ENCODE results near the gene UBA52. TPM values are rescaled to one million over a fixed set of nuclear protein-coding genes. Genes with fewer than 3 reads are reported as not detected.

Gene UBA52
- total RNA-seq, 1 donor from 2014 or later: 747 TPM

GRCh38 chr19:18529782-18530181, 41.9 kb upstream of the UBA52 start:
- intact Hi-C loops (cut with DNase I): no loop called here
- Histone ChIP-seq H3K4me3 (no peak overlapping the region), H3K36me3 (peaks cover 0 to 23% of the 10 kb centered on the region in 2 donors), H3K27ac (no peak overlapping the region), H3K4me1 (no peaks in the 10 kb centered on the region), H3K27me3 (no peaks in the 10 kb centered on the region), H3K9me3 (no peaks in the 10 kb centered on the region)
- no peak for DNase-seq (ENCODE audit: extremely low spot score in 2 of 2)
- TF ChIP-seq POLR2AphosphoS5 (IDR thresholded peaks at IDR 0.05; ENCODE audit: insufficient read depth in 1 of 2, low read depth in 1 of 2) (no peak), CTCF (IDR thresholded peaks at IDR 0.05) (no peak), POLR2A (IDR thresholded peaks at IDR 0.05) (no peak)

- intact Hi-C loops (cut with DNase I): no loop called here
- Histone ChIP-seq H3K27ac (no peak overlapping the region), H3K36me3 (peaks cover 0 to 31% of the 10 kb centered on the region in 2 donors), H3K27me3 (no peaks in the 10 kb centered on the region), H3K4me1 (no peaks in the 10 kb centered on the region), H3K9me3 (no peaks in the 10 kb centered on the region), H3K4me3 (no peak overlapping the region)
- DNase-seq (ENCODE audit: extremely low spot score in 2 of 2): no peak
- TF ChIP-seq CTCF (IDR thresholded peaks at IDR 0.05) (no peak), POLR2AphosphoS5 (IDR thresholded peaks at IDR 0.05; ENCODE audit: insufficient read depth in 1 of 2, low read depth in 1 of 2) (no peak), POLR2A (IDR thresholded peaks at IDR 0.05) (no peak)
Observed at GRCh38 chr19:18531485-18531884, 40.2 kb upstream of the UBA52 start.

GRCh38 chr19:18532168-18532890, 39.3 kb upstream of the UBA52 start:
- no peak overlapping the region for H3K4me3 ChIP-seq
- peaks cover 0 to 39% of the 10 kb centered on the region in 2 donors for H3K36me3 ChIP-seq
- DNase-seq (ENCODE audit: extremely low spot score in 2 of 2): no peak
- TF ChIP-seq POLR2AphosphoS5 (IDR thresholded peaks at IDR 0.05; ENCODE audit: insufficient read depth in 1 of 2, low read depth in 1 of 2): no peak
- TF ChIP-seq POLR2A (IDR thresholded peaks at IDR 0.05): no peak
- no peak for TF ChIP-seq CTCF (IDR thresholded peaks at IDR 0.05)
- no peak overlapping the region for H3K27ac ChIP-seq
- H3K9me3 ChIP-seq: no peaks in the 10 kb centered on the region
- no peaks in the 10 kb centered on the region for H3K4me1 ChIP-seq
- intact Hi-C loops (cut with DNase I): no loop called here
- H3K27me3 ChIP-seq: no peaks in the 10 kb centered on the region

GRCh38 chr19:18533058-18533457, 38.6 kb upstream of the UBA52 start:
- Histone ChIP-seq H3K27me3 (no peaks in the 10 kb centered on the region), H3K9me3 (no peaks in the 10 kb centered on the region), H3K27ac (no peak overlapping the region), H3K4me1 (no peaks in the 10 kb centered on the region), H3K36me3 (peaks cover 0 to 42% of the 10 kb centered on the region in 2 donors), H3K4me3 (no peak overlapping the region)
- no peak for TF ChIP-seq POLR2A (IDR thresholded peaks at IDR 0.05)
- intact Hi-C loops (cut with DNase I): no loop called here
- no peak for DNase-seq (ENCODE audit: extremely low spot score in 2 of 2)

- no peak for DNase-seq (ENCODE audit: extremely low spot score in 2 of 2)
- Histone ChIP-seq H3K9me3 (no peaks in the 10 kb centered on the region), H3K36me3 (peaks cover 0 to 64% of the 10 kb centered on the region in 2 donors), H3K4me3 (no peak overlapping the region), H3K4me1 (peaks cover 6% of the 10 kb centered on the region), H3K27me3 (no peaks in the 10 kb centered on the region), H3K27ac (no peak overlapping the region)
- intact Hi-C loops (cut with DNase I): no loop called here
- no peak for TF ChIP-seq CTCF (IDR thresholded peaks at IDR 0.05)
- TF ChIP-seq POLR2A (IDR thresholded peaks at IDR 0.05): no peak
- TF ChIP-seq POLR2AphosphoS5 (IDR thresholded peaks at IDR 0.05; ENCODE audit: insufficient read depth in 1 of 2, low read depth in 1 of 2): no peak
Observed at GRCh38 chr19:18536475-18536874, 35.2 kb upstream of the UBA52 start.
